ENCODE measurements around the gene OSBPL8. TPM values are rescaled to one million over a fixed set of nuclear protein-coding genes. Genes with fewer than 3 reads are reported as not detected.
"Not testable (repeated sequence)": the region's sequence is repeated elsewhere in the genome, so short reads cannot be mapped to it uniquely, and the experiment has no call there.

Gene OSBPL8
- total RNA-seq, 4 donors from 2014 or later, result 65.8 to 73.5 (median 66.7) TPM

DNA sequence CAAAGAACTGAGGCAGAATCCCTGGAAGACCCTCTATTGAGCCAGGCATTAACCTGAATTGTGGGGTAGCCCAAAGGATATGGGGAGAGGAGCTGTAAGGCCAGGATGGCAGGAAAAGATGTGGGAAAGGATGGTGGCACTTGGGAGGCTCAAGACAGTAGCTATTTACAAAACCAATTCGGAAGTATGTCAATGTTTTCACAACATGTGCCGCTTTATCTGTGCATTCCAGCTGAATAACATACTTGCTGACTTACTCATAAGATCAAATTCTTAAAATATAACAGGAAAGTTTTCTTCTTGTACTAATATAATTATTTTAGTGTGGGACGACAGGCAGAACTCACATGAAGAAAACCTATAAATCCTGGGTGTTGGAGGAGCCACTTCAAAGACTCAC lies 222.0 kb downstream of the OSBPL8 start:
- Histone ChIP-seq H3K36me3 (no peaks in the 10 kb centered on the region), H3K4me1 (no peaks in the 10 kb centered on the region), H3K27ac (no peak overlapping the region), H3K27me3 (no peaks in the 10 kb centered on the region), H3K9me3 (no peaks in the 10 kb centered on the region), H3K4me3 (no peak overlapping the region)
- ATAC-seq, result no peak
- WGBS, 2 donors (ENCODE audit: low coverage in 1 of 2), result 85 to 94% methylated on average over 3 of the region's 3 CpGs
- TF ChIP-seq POLR2A (IDR thresholded peaks at IDR 0.05), result no peak
- no peak for TF ChIP-seq POLR2AphosphoS5 (IDR thresholded peaks at IDR 0.05)
- TF ChIP-seq, protein P1, sequence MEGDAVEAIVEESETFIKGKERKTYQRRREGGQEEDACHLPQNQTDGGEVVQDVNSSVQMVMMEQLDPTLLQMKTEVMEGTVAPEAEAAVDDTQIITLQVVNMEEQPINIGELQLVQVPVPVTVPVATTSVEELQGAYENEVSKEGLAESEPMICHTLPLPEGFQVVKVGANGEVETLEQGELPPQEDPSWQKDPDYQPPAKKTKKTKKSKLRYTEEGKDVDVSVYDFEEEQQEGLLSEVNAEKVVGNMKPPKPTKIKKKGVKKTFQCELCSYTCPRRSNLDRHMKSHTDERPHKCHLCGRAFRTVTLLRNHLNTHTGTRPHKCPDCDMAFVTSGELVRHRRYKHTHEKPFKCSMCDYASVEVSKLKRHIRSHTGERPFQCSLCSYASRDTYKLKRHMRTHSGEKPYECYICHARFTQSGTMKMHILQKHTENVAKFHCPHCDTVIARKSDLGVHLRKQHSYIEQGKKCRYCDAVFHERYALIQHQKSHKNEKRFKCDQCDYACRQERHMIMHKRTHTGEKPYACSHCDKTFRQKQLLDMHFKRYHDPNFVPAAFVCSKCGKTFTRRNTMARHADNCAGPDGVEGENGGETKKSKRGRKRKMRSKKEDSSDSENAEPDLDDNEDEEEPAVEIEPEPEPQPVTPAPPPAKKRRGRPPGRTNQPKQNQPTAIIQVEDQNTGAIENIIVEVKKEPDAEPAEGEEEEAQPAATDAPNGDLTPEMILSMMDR (IDR thresholded peaks at IDR 0.05), result no peak
- TF ChIP-seq EP300 (IDR thresholded peaks at IDR 0.05), result no peak

DNA sequence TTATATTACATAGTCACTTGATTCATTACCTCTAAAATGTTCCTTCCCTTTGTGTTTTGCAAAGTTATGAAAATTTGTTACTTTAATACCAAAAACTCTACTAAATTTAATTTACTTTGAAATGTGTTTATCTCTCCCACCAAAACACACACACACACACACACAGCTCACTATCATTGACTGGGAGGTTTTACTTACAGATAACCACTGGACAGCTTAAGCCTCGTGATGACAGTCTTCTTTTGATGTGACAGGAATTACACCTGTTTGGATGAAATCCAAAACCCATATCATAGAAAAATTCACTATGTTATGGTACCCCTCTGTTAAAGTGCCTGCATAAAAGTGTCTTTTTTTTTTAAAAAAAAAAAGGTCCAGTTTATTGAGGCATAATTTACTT lies 227.0 kb downstream of the OSBPL8 start:
- no peak for TF ChIP-seq POLR2AphosphoS5 (IDR thresholded peaks at IDR 0.05)
- no peak for TF ChIP-seq POLR2A (IDR thresholded peaks at IDR 0.05)
- no peak for TF ChIP-seq EP300 (IDR thresholded peaks at IDR 0.05)
- TF ChIP-seq, protein P1 (IDR thresholded peaks at IDR 0.05), result no peak
- 36 to 77% methylated on average over 1 of the region's 1 CpG for WGBS, 2 donors (ENCODE audit: low coverage in 1 of 2)
- Histone ChIP-seq H3K27ac (no peak overlapping the region), H3K4me3 (no peak overlapping the region), H3K4me1 (no peaks in the 10 kb centered on the region), H3K27me3 (no peaks in the 10 kb centered on the region), H3K9me3 (peaks cover 0 to 11% (median 0%) of the 10 kb centered on the region in 3 donors), H3K36me3 (no peaks in the 10 kb centered on the region)
- ATAC-seq, result no peak

DNA sequence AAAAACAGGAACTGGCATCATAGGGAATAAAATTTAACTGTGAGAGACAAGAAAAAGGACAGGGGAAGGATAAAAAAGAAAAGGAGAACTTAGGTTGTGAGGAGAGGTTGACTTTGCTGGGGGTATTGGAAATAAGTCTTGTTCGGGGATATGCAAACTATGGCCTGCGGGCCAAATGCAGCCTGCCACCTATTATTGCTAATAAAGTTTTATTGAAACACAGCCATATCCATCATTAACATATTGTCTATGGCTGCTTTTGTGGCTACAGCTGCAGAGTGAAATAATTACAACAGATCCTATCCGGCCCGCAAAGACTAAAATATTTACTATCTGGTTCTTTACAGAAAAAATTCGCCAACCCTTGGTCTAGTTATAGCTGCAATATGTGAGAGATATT lies 230.0 kb downstream of the OSBPL8 start:
- H3K27ac ChIP-seq, result no peak overlapping the region
- H3K9me3 ChIP-seq, result peaks cover 0 to 11% (median 0%) of the 10 kb centered on the region in 3 donors
- WGBS, 2 donors (ENCODE audit: low coverage in 1 of 2), result 88 to 100% methylated on average over 3 to 5 of the region's 5 CpGs
- H3K36me3 ChIP-seq, result no peaks in the 10 kb centered on the region
- H3K4me3 ChIP-seq, result no peak overlapping the region
- ATAC-seq, result no peak
- H3K27me3 ChIP-seq, result no peaks in the 10 kb centered on the region
- H3K4me1 ChIP-seq, result no peaks in the 10 kb centered on the region
- TF ChIP-seq, protein P1 (IDR thresholded peaks at IDR 0.05), result no peak
- no peak for TF ChIP-seq EP300 (IDR thresholded peaks at IDR 0.05)
- TF ChIP-seq POLR2AphosphoS5 (IDR thresholded peaks at IDR 0.05), result no peak
- TF ChIP-seq POLR2A (IDR thresholded peaks at IDR 0.05), result no peak

DNA sequence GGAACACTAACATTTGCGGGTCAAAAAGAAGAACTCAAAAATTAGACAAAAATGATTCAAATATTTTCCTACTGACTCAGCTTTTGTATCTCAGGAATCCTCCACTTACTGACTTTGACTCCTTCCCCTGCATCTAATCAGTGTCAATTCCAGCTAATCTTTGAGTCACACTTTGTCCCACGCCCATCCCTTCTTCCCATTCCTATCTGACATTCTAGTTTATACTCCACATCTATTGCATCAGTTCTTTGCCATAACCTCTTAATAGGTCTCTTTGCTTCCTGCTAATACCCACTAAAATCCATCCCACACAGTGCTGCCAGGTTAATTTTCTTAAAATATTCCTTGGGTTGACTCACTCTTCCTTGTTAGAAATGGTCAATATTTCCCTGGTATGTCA lies 230.4 kb downstream of the OSBPL8 start:
- Histone ChIP-seq H3K4me1 (no peaks in the 10 kb centered on the region), H3K4me3 (no peak overlapping the region), H3K36me3 (no peaks in the 10 kb centered on the region), H3K9me3 (peaks cover 0 to 11% (median 0%) of the 10 kb centered on the region in 3 donors), H3K27ac (no peak overlapping the region), H3K27me3 (no peaks in the 10 kb centered on the region)
- TF ChIP-seq POLR2A (IDR thresholded peaks at IDR 0.05) (no peak), EP300 (IDR thresholded peaks at IDR 0.05) (no peak), POLR2AphosphoS5 (IDR thresholded peaks at IDR 0.05) (no peak)
- TF ChIP-seq, protein P1 (IDR thresholded peaks at IDR 0.05), result no peak
- ATAC-seq, result no peak
- 67 to 90% methylated on average over 2 of the region's 2 CpGs for WGBS, 2 donors (ENCODE audit: low coverage in 1 of 2)

DNA sequence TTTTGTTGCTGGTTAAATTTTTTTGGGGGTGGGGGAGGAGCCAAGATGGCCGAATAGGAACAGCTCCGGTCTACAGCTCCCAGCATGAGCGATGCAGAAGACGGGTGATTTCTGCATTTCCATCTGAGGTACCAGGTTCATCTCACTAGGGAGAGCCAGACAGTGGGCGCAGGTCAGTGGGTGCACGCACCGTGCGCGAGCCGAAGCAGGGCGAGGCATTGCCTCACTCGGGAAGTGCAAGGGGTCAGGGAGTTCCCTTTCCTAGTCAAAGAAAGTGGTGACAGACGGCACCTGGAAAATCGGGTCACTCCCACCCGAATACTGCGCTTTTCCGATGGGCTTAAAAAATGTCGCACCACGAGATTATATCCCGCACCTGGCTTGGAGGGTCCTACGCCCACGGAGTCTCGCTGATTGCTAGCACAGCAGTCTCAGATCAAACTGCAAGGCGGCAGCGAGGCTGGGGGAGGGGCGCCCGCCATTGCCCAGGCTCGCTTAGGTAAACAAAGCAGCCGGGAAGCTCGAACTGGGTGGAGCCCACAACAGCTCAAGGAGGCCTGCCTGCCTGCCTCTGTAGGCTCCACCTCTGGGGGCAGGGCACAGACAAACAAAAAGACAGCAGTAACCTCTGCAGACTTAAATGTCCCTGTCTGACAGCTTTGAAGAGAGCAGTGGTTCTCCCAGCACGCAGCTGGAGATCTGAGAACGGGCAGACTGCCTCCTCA lies 239.8 kb downstream of the OSBPL8 start:
- H3K36me3 ChIP-seq, H3K4me3 ChIP-seq, ATAC-seq, H3K9me3 ChIP-seq, H3K27me3 ChIP-seq, H3K4me1 ChIP-seq, H3K27ac ChIP-seq: not testable (repeated sequence)
- WGBS, 2 donors (ENCODE audit: low coverage in 1 of 2), result 91 to 100% methylated on average over 1 to 8 of the region's 32 CpGs
